Left hindlimb (tissue), 1 donor: ENCODE results near the gene LMNB1.
"Not testable (repeated sequence)": the region's sequence is repeated elsewhere in the genome, so short reads cannot be mapped to it uniquely, and the experiment has no call there.

ENCODE experiments used
- DNase-seq: peaks from one replicate; pipeline ENCODE4 v3.0.0-alpha.2; 2018

LMNB1 gene

DNA sequence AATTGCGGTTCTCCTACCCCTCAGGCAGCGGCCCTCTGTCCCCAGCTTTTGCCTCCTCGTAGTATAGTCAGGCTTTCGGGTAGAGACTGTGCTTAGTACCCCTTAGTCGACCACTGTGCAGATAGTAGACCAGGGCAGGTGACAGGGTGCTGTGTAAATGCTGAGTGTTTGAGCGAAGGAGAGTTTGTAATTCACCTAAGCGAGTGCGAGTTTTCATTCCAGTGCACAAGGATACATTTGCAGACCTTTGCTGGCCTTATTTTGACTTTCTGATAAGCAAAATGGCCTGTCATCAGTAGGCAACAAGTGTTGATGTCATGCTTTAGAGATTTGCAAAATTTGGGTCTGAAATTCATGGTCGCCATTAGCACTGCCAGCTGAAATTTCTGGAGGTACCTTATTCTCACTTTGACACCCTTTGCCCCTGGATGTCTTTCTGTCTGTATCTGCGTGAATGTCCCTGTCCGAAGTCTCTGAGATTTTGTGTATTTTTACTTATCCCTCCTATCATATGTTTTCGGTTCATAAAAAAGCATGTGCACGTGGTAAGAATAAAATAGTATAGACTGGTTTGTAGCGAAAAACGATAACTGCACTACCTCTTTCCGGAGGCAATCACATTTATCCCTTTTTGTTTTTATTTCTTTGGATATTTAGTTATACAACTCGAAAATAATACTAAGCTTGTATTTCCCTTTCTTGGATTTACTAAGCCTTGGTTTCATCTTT, 1.9 kb downstream of the LMNB1 start:
- no peak for DNase-seq

DNA sequence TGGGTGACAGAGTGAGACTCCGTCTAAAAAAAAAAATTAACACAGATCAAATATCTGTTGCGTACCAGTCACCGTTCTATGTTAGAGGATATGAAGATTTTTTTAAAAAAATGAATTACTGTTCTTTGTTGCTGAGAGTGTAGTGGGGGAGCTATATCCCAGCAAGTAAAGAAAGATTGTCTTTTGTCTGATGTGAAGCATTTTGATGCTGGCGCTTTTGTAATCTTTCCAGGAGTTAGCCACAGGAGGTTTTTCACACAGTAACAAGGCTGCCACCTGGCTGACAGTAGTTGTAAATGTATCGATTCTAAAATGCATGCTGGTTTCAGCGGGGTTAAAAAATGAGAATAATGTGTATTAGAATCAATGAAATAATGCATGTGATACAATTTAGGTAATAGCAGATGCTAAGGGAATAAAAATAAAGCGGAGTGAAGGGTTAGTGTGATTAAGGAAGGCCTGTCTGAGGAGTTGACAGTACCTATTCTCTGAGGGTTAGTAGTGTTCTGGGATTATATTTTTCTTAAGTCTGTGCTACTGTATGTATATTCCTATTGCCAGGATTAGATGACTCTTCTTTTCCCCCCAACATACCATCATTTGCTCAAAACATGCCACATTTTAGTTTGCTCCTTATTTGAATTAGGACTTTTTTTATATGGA, 3.4 kb downstream of the LMNB1 start:
- no peak for DNase-seq

GRCh38 chr5:126788409-126788808, 11.5 kb downstream of the LMNB1 start:
- DNase-seq = not testable (repeated sequence)

DNA sequence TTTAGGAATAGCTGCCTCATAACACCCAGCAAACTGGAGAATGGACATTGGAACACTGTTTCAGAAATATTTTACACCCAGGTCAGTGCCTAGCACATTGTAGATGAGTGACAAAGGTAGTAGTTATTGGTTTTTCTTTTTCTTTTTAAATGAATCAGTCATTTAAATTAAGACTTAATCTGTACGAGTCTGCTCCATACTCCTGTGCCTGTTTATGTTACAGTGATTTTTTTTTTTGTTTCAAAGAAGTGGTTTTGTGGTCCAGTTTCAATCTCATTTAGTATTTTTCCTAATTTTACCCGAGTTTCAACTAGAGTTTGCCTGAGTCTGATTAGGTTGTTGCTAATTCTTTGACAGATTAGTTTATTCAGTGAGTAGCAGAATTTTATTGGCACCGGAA, 16.2 kb downstream of the LMNB1 start:
- no peak for DNase-seq

DNA sequence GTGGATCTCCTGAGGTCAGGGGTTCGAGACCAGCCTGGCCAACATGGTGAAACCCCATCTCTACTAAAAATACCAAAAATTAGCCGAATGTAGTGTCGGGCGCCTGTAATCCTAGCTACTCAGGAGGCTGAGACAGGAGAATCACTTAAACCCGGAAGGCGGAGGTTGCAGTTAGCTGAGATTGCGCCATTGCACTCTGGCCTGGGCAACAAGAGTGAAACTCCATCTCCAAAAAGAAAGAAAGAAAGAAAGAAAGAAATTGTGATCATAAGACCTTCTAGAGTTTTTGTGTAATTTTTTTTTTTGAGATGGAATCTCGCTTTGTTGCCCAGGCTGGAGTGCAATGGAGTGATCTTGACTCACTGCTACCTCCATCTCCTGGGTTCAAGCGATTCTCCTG, 16.7 kb downstream of the LMNB1 start:
- not testable (repeated sequence) for DNase-seq

- no peak for DNase-seq
Measured at GRCh38 chr5:126794157-126794828, 17.4 kb downstream of the LMNB1 start.

GRCh38 chr5:126799780-126800179, 22.8 kb downstream of the LMNB1 start:
- no peak for DNase-seq

- no peak for DNase-seq
Measured at GRCh38 chr5:126801174-126801991, 24.4 kb downstream of the LMNB1 start.

DNA sequence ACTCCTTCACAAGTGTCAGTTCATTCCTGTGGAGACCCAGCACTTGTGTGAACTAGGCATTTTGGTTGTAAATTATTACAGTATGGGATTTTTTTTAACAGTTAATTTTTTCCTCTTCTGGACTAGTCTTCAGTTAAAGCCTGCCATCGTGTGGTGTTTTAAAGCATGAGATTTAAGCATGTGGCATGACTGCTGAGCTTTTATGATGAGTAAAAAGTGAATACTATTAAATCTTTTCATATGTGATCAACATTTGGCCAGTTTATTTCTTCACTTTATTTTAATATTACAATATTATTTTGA, 25.0 kb downstream of the LMNB1 start:
- DNase-seq = no peak

DNA sequence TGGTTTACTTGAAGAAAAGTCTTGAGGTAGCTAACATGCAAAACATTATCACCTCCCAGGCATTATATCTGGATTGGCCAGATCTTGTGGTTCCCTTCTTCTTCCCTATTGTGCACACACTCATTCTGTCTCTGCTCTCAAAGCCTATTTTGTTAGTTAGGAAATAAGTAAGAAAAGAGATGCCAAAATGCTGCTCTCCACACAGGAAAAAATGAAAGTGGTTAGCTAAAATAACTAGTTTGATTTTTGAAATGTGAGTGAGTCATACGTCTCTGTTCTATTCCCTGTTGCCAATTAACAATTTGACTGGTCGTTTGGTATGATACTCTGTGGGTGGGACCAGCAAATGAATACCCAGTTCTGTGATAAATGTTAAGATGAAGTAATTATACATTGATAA, 28.1 kb downstream of the LMNB1 start:
- no peak for DNase-seq

GRCh38 chr5:126808521-126808988, 31.6 kb downstream of the LMNB1 start:
- DNase-seq = no peak

DNA sequence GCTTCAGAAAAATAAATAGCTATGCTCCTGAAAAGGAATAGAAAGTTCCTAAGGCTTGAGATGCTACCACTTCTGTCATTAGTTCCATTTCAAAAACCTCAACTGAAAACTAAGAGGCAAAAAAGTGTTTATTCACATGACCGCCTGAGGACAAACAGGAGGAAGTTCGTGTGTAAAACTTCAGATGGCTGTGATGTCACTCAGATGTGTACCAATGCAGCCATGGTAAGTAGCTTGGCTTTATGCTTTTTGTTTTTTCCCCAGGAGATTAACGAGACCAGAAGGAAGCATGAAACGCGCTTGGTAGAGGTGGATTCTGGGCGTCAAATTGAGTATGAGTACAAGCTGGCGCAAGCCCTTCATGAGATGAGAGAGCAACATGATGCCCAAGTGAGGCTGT, 33.0 kb downstream of the LMNB1 start:
- no peak for DNase-seq

GRCh38 chr5:126810596-126811380, 33.9 kb downstream of the LMNB1 start:
- no peak for DNase-seq

GRCh38 chr5:126811515-126812198, 34.7 kb downstream of the LMNB1 start:
- no peak for DNase-seq

GRCh38 chr5:126812199-126812570, 35.2 kb downstream of the LMNB1 start:
- DNase-seq = no peak

GRCh38 chr5:126813799-126814198, 36.9 kb downstream of the LMNB1 start:
- not testable (repeated sequence) for DNase-seq

- DNase-seq = no peak
Measured at GRCh38 chr5:126814721-126815404, 37.9 kb downstream of the LMNB1 start.

- DNase-seq = no peak
Measured at GRCh38 chr5:126816649-126817048, 39.7 kb downstream of the LMNB1 start.

- DNase-seq = no peak
Measured at GRCh38 chr5:126818736-126819135, 41.8 kb downstream of the LMNB1 start.

- DNase-seq = no peak
Measured at GRCh38 chr5:126819253-126819652, 42.3 kb downstream of the LMNB1 start.

DNA sequence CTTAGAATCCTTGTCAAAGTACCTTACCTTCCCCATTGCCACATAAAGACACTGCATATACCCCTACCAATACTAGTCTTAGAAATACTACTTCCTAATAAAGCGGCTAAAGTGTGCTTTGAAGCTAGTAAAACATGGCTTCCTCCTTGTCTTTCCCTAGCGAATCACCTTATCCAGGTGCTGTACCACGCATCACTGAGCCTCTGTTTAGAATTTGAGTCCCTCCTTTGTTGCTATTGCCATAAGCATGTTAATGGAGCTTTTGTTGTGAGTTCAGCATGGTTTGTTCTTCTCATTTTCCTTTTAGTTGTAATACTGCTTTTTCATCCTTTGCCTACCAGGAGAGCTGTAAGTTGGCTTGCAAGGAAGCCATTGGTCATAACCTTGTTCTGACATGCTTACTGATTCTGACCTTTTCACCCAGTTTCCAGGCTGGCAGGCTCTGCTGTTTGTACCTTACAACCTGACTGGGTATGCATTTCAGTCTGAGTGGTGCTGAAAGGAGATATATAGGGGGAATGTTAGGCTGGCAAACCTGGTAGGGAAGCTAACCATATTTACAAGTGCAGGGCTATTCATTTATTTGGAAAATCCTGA, 49.8 kb downstream of the LMNB1 start:
- no peak for DNase-seq
